Natural killer cell (primary cell): ENCODE results near the gene HES5. TPM values are rescaled to one million over a fixed set of nuclear protein-coding genes. Genes with fewer than 3 reads are reported as not detected.

Experiments
- ATAC-seq, 3 donors: fragments of 150-1000 bp in 2 of 3; fragments of 200-7000 bp in 1 of 3; cut with Tn5 transposase; 1 replicate in 1 of 3; 2 replicates in 2 of 3; pipeline ENCODE4 v1.10.0; 2021; ENCODE audit warnings: mild to moderate bottlenecking in 2 of 3, moderate library complexity in 2 of 3
- DNase-seq, 2 donors: peaks; one replicate each; pipeline versions ENCODE4 v3.0.0 to v3.0.0-alpha.2; 2013 to 2021; ENCODE audit warnings: mixed read lengths in 1 of 2
- H3K27ac ChIP-seq: one replicate; pipeline ENCODE4 v1.5.1; 2013; ENCODE audit warnings: mild to moderate bottlenecking, low read length
- H3K27me3 ChIP-seq: one replicate; pipeline ENCODE4 v1.6.1; 2013; ENCODE audit warnings: low read length; ENCODE audit not compliant: control insufficient read depth, insufficient read depth
- H3K36me3 ChIP-seq: one replicate; pipeline ENCODE4 v1.6.1; 2013; ENCODE audit warnings: low read length; ENCODE audit not compliant: control insufficient read depth, insufficient read depth
- H3K4me1 ChIP-seq: one replicate; pipeline ENCODE4 v1.6.1; 2013; ENCODE audit warnings: low read length; ENCODE audit not compliant: control insufficient read depth, insufficient read depth
- H3K4me3 ChIP-seq: one replicate; pipeline ENCODE4 v1.5.1; 2013; ENCODE audit warnings: low read length
- H3K9me3 ChIP-seq: one replicate; pipeline ENCODE4 v1.6.1; 2013; ENCODE audit warnings: low read length; ENCODE audit not compliant: control insufficient read depth, insufficient read depth
- H3K27ac Mint-ChIP-seq, 2 donors: one replicate each; pipeline ENCODE4 v1.8.0; 2022; ENCODE audit warnings: mild to moderate bottlenecking in 2 of 2, mixed read lengths in 2 of 2, moderate library complexity in 1 of 2
- H3K27me3 Mint-ChIP-seq, 2 donors: one replicate each; pipeline ENCODE4 v1.8.0; 2022; ENCODE audit warnings: low read depth in 2 of 2, mixed read lengths in 2 of 2
- H3K36me3 Mint-ChIP-seq: one replicate; pipeline ENCODE4 v1.8.0; 2022; ENCODE audit warnings: mixed read lengths
- H3K4me1 Mint-ChIP-seq, 2 donors: one replicate each; pipeline ENCODE4 v1.8.0; 2022; ENCODE audit warnings: mixed read lengths in 2 of 2
- H3K4me3 Mint-ChIP-seq: one replicate; pipeline ENCODE4 v1.8.0; 2022; ENCODE audit warnings: mild to moderate bottlenecking, moderate library complexity, mixed read lengths
- H3K9me3 Mint-ChIP-seq, 2 donors: one replicate each; pipeline ENCODE4 v1.8.0; 2022; ENCODE audit warnings: mixed read lengths in 2 of 2
- CTCF ChIP-seq: fragments of 200-600 bp; IDR thresholded peaks from one replicate; pipeline ENCODE4 v1.8.0; 2022; ENCODE audit warnings: antibody characterized with exemption
- WGBS: methylation state at CpG from one replicate; pipeline ENCODE4 v1.1.7; 2013; ENCODE audit warnings: missing lambda C conversion rate; ENCODE audit not compliant: insufficient coverage; 5-methylcytosine and 5-hydroxymethylcytosine counted together
- intact Hi-C: fragments of 100-400 bp; cut with micrococcal nuclease; formaldehyde crosslinking; loops from one replicate; pipeline ENCODE4 v1.14.2; 2022
- total RNA-seq, 4 donors: library from RNA; stranded (reverse); fragments of 120-200 nt in 1 of 4; gene quantifications; one replicate each; pipeline versions ENCODE4 v1.2.3 to v1.2.4, GENCODE V29; 2013 to 2022

Gene HES5
- total RNA-seq, 3 donors from 2014 or later (not counting 1 experiment from before 2014, with no cell fraction given) = not detected

DNA sequence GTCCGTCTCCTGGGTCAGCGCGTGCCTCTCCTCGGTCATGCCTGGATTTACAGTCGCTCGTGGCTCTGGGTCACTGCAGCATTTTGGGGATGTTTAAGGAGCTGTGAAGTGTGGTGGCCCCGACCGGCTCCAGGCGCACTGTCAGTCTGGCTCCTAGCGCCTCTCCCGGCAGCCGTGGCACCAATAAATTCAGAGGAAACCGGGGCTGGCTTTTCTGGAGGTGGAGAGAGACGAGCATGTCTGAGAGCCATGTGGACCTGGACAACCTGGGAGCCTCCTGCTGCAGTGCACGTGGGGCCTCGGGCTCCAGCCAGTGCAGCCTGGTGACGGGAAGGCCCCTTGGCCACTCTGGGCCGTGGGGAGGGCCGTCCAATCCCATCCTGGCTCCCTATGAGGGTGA lies 36.8 kb downstream of the HES5 start:
- no peak overlapping the region for H3K27ac ChIP-seq
- Mint-ChIP-seq H3K36me3 (peaks cover 7% of the 10 kb centered on the region), H3K9me3 (peaks cover 0 to 4% of the 10 kb centered on the region in 2 donors), H3K27ac (peak overlapping the region; percentile 81 to 89), H3K4me3 (no peak overlapping the region), H3K4me1 (peaks cover 27 to 30% of the 10 kb centered on the region in 2 donors), H3K27me3 (no peaks in the 10 kb centered on the region)
- peaks cover 10% of the 10 kb centered on the region for H3K9me3 ChIP-seq
- TF ChIP-seq CTCF = no peak
- ATAC-seq (no peak), DNase-seq (no peak)
- intact Hi-C loops = no loop called here
- no peak overlapping the region for H3K4me3 ChIP-seq
- WGBS = 85% methylated on average over 19 of the region's 19 CpGs
- H3K36me3 ChIP-seq = peaks cover 10% of the 10 kb centered on the region
- H3K27me3 ChIP-seq = no peaks in the 10 kb centered on the region
- H3K4me1 ChIP-seq = peaks cover 62% of the 10 kb centered on the region

- ATAC-seq (no peak), DNase-seq (no peak)
- Histone ChIP-seq H3K4me1 (peaks cover 50% of the 10 kb centered on the region), H3K9me3 (peaks cover 10% of the 10 kb centered on the region), H3K27ac (no peak overlapping the region), H3K4me3 (no peak overlapping the region), H3K36me3 (peaks cover 12% of the 10 kb centered on the region), H3K27me3 (no peaks in the 10 kb centered on the region)
- Mint-ChIP-seq H3K4me3 (no peak overlapping the region), H3K36me3 (peaks cover 7% of the 10 kb centered on the region), H3K27ac (no peak overlapping the region), H3K27me3 (no peaks in the 10 kb centered on the region), H3K9me3 (peaks cover 0 to 7% of the 10 kb centered on the region in 2 donors), H3K4me1 (peaks cover 27 to 30% of the 10 kb centered on the region in 2 donors)
- intact Hi-C loops = no loop called here
- TF ChIP-seq CTCF = no peak
- 87% methylated on average over 13 of the region's 13 CpGs for WGBS
These were observed 38.0 kb downstream of the HES5 start for GRCh38 chr1:2492091-2492490.

DNA sequence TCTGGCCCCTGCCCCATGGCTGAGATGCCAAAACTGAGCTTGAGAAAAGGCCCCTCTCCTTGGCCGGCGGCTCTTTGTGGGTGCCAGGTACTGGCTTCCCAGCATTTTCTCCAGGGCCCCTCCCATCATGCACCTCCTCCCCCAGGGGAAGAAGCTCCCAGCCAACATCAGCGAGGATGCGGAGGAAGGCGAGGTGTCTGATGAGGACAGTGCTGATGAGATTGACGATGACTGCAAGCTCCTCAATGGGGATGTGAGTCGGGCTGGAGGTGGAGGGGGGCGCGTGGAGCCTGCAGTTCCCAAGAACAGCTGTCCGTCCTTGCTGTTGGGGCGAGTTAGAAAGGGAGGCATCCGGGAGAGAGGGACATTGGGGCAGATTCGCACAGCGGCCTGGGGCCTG lies 40.4 kb downstream of the HES5 start:
- TF ChIP-seq CTCF = no peak
- peaks cover 15 to 16% of the 10 kb centered on the region in 2 donors for H3K4me1 Mint-ChIP-seq
- H3K9me3 Mint-ChIP-seq = peaks cover 0 to 7% of the 10 kb centered on the region in 2 donors
- no peaks in the 10 kb centered on the region for H3K27me3 Mint-ChIP-seq
- Histone ChIP-seq H3K27me3 (no peaks in the 10 kb centered on the region), H3K36me3 (peaks cover 15% of the 10 kb centered on the region), H3K9me3 (peaks cover 10% of the 10 kb centered on the region), H3K4me1 (peaks cover 26% of the 10 kb centered on the region), H3K4me3 (no peak overlapping the region), H3K27ac (no peak overlapping the region)
- no peak overlapping the region for H3K27ac Mint-ChIP-seq
- DNase-seq = no peak
- H3K4me3 Mint-ChIP-seq = no peak overlapping the region
- intact Hi-C loops = no loop called here
- 96% methylated on average over 14 of the region's 14 CpGs for WGBS
- peaks cover 7% of the 10 kb centered on the region for H3K36me3 Mint-ChIP-seq
- ATAC-seq = no peak

GRCh38 chr1:2488688-2489087 lies 41.4 kb downstream of the HES5 start:
- peaks cover 0 to 7% of the 10 kb centered on the region in 2 donors for H3K9me3 Mint-ChIP-seq
- TF ChIP-seq CTCF = no peak
- H3K4me1 ChIP-seq = peaks cover 25% of the 10 kb centered on the region
- H3K27me3 Mint-ChIP-seq = no peaks in the 10 kb centered on the region
- H3K27ac Mint-ChIP-seq = no peak overlapping the region
- intact Hi-C loops = no loop called here
- peaks cover 10% of the 10 kb centered on the region for H3K9me3 ChIP-seq
- H3K27me3 ChIP-seq = no peaks in the 10 kb centered on the region
- DNase-seq (no peak), ATAC-seq (no peak)
- H3K4me1 Mint-ChIP-seq = peaks cover 16 to 17% of the 10 kb centered on the region in 2 donors
- peaks cover 7% of the 10 kb centered on the region for H3K36me3 Mint-ChIP-seq
- no peak overlapping the region for H3K27ac ChIP-seq
- no peak overlapping the region for H3K4me3 Mint-ChIP-seq
- peaks cover 15% of the 10 kb centered on the region for H3K36me3 ChIP-seq
- H3K4me3 ChIP-seq = no peak overlapping the region
- WGBS = 97% methylated on average over 2 of the region's 2 CpGs
